SK-N-SH (cell line): ENCODE results near the gene CYB561A3. TPM values are rescaled to one million over a fixed set of nuclear protein-coding genes. Genes with fewer than 3 reads are reported as not detected.
A peak's percentile ranks its signal among the peaks of the same experiment; 100 is the strongest.

Experiments
- CHD2 ChIP-seq: fragments of 150-350 bp; IDR thresholded peaks from 2 replicates; pipeline ENCODE4 v1.6.1; 2018; ENCODE audit warnings: low read length; ENCODE audit not compliant: partially characterized antibody
- ELF1 ChIP-seq: IDR thresholded peaks from 2 replicates; pipeline ENCODE4 v1.4.0; 2012
- EP300 ChIP-seq, 2 experiments: IDR thresholded peaks; 2 replicates each; pipeline versions ENCODE4 v1.4.0 to v1.6.1; 2012; ENCODE audit warnings: borderline replicate concordance in 1 of 2, low read depth in 1 of 2, low read length in 1 of 2
- FOXJ3 ChIP-seq: sonication (generic); formaldehyde crosslinking; IDR thresholded peaks from 2 replicates; pipeline ENCODE4 v1.5.1; 2020; ENCODE audit warnings: mild to moderate bottlenecking, missing genetic modification reagents
- FOXM1 ChIP-seq: IDR thresholded peaks from 2 replicates; pipeline ENCODE4 v1.4.0; 2012; ENCODE audit warnings: low read depth, mild to moderate bottlenecking
- GATA2 ChIP-seq: sonication (generic); formaldehyde crosslinking; IDR thresholded peaks from 2 replicates; pipeline ENCODE4 v1.5.0; 2020; ENCODE audit warnings: mild to moderate bottlenecking, missing genetic modification reagents
- MAX ChIP-seq: IDR thresholded peaks from 2 replicates; pipeline ENCODE4 v1.4.0; 2012; ENCODE audit warnings: low read depth
- MXI1 ChIP-seq: IDR thresholded peaks from 2 replicates; pipeline ENCODE4 v1.6.1; 2012; ENCODE audit warnings: mild to moderate bottlenecking, low read depth, low read length, improper control_type of control experiment
- NFIC ChIP-seq: IDR thresholded peaks from 2 replicates; pipeline ENCODE4 v1.4.0; 2012; ENCODE audit warnings: borderline replicate concordance
- NRF1 ChIP-seq: IDR thresholded peaks from 2 replicates; pipeline ENCODE4 v1.6.1; 2012; ENCODE audit warnings: low read depth, mild to moderate bottlenecking, low read length
- POLR2AphosphoS5 ChIP-seq: IDR thresholded peaks from 2 replicates; pipeline ENCODE4 v1.6.1; 2012; ENCODE audit warnings: low read depth, low read length
- RAD21 ChIP-seq: IDR thresholded peaks from 2 replicates; pipeline ENCODE4 v1.6.1; 2012; ENCODE audit warnings: mild to moderate bottlenecking, low read length
- RCOR1 ChIP-seq: fragments of 150-350 bp; IDR thresholded peaks from 2 replicates; pipeline ENCODE4 v1.6.1; 2017; ENCODE audit warnings: antibody characterized with exemption, low read length
- REST ChIP-seq: IDR thresholded peaks from 2 replicates; pipeline ENCODE4 v1.6.1; 2012; ENCODE audit warnings: mild to moderate bottlenecking, low read depth, low read length, moderate library complexity
- RXRA ChIP-seq: IDR thresholded peaks from 2 replicates; pipeline ENCODE4 v1.4.0; 2012; ENCODE audit warnings: low read depth, mild to moderate bottlenecking, borderline replicate concordance
- SMC3 ChIP-seq: IDR thresholded peaks from 2 replicates; pipeline ENCODE4 v1.6.1; 2012; ENCODE audit warnings: low read depth, low read length, improper control_type of control experiment
- TAF1 ChIP-seq: IDR thresholded peaks from 2 replicates; pipeline ENCODE4 v1.6.1; 2012; ENCODE audit warnings: low read depth, mild to moderate bottlenecking, low read length, moderate library complexity, borderline replicate concordance
- TEAD4 ChIP-seq: IDR thresholded peaks from 2 replicates; pipeline ENCODE4 v1.4.0; 2012; ENCODE audit warnings: mild to moderate bottlenecking, borderline replicate concordance; ENCODE audit not compliant: insufficient read depth
- USF1 ChIP-seq: IDR thresholded peaks from 2 replicates; pipeline ENCODE4 v1.4.0; 2012; ENCODE audit warnings: low read depth, borderline replicate concordance
- YY1 ChIP-seq: IDR thresholded peaks from 2 replicates; pipeline ENCODE4 v1.4.0; 2012; ENCODE audit warnings: low read depth, mild to moderate bottlenecking
- ZBTB33 ChIP-seq: IDR thresholded peaks from 2 replicates; pipeline ENCODE4 v1.4.0; 2012; ENCODE audit warnings: low read depth, borderline replicate concordance
- polyA plus RNA-seq, 3 experiments: library from polyadenylated mRNA; depleted of rRNA; stranded (reverse); fragments of >200 nt; gene quantifications; 2 replicates each; pipeline ENCODE4 v1.2.3, GENCODE V29; 2012

Gene CYB561A3
- polyA plus RNA-seq, 1 of the 3 experiments (the other 2 are of a cell fraction) = 76.4 TPM

GRCh38 chr11:61336171-61336935 lies 25.3 kb downstream of the CYB561A3 start (continued):
- TF ChIP-seq TAF1 (no peak; the same call in 1 of the 2 replicates), YY1 (no peak), RAD21 (peak; percentile 94), FOXM1 (no peak), ELF1 (no peak), SMC3 (peak; percentile 98), REST (no peak), POLR2AphosphoS5 (no peak), MXI1 (no peak), NRF1 (no peak), USF1 (no peak), TEAD4 (no peak), FOXJ3 (CRISPR knock-in tag) (no peak), NFIC (no peak), RXRA (no peak), MAX (0 out of 2 replicates have a peak, but pooled peaks have one; percentile 36), CHD2 (peak; percentile 73), EP300 (IDR thresholded peaks at IDR 0.05; ENCODE audit: borderline replicate concordance in 1 of 2, low read depth in 1 of 2, low read length in 1 of 2) (0 out of 4 replicates have a peak, but pooled peaks of 1 of the 2 experiments have one; percentile 21), RCOR1 (0 out of 2 replicates have a peak, but pooled peaks have one; percentile 45), GATA2 (no peak), ZBTB33 (no peak)
